ENCODE measurements around the gene NPY. TPM values are rescaled to one million over a fixed set of nuclear protein-coding genes. Genes with fewer than 3 reads are reported as not detected.

The NPY gene
- total and polyA plus RNA-seq, 4 donors: 0.47 TPM; not detected in 3

DNA sequence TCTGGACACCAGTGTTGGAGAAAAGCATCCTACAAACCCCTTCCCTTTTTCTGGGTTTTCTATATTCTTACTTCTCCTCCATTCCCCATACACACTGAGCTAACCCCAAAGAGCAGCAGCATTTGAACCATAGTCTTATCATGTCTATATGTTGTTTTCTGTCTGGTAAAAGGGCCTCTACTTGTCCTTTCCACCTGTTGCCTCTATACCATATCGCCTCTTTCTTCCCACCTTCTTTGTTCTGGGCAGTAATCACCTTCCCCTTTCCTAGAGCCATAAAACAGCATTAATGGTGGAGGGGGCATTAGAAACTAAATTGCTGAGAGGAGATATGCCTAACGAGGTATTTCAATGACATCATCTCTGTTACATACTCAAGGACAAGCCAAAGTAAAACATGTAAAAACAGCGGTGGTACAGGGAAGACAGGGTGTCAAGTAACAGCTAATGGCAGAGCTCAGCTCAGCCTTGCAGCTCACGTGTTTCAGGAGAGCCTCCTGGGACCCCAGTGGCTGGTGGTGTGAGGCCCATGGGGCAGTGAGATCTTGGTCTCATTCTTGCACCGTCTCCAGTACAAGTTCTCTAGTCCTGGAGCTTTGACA, 20.6 kb downstream of the NPY start:
- Histone ChIP-seq H3K36me3 (ENCODE audit: control insufficient read depth in 4 of 4, insufficient read depth in 3 of 4, low read depth in 1 of 4, low read length in 3 of 4) (no peaks in the 10 kb centered on the region), H3K4me3 (ENCODE audit: low read depth in 1 of 3, low read length in 3 of 3) (no peak overlapping the region), H3K4me1 (ENCODE audit: control insufficient read depth in 4 of 4, insufficient read depth in 4 of 4, low read length in 3 of 4) (no peaks in the 10 kb centered on the region), H3K9ac (ENCODE audit: low read depth in 1 of 2, low read length in 2 of 2) (no peak overlapping the region), H3K27me3 (ENCODE audit: control insufficient read depth in 4 of 4, insufficient read depth in 4 of 4, low read length in 3 of 4) (no peaks in the 10 kb centered on the region), H3K27ac (ENCODE audit: low read depth in 1 of 2, low read length in 2 of 2) (no peak overlapping the region), H3K9me3 (ENCODE audit: control insufficient read depth in 4 of 4, low read length in 3 of 4) (no peaks in the 10 kb centered on the region)
- DNase-seq (ENCODE audit: low spot score): no peak
- no peak for TF ChIP-seq FOXA1 (IDR thresholded peaks at IDR 0.05)
- TF ChIP-seq, protein P1, sequence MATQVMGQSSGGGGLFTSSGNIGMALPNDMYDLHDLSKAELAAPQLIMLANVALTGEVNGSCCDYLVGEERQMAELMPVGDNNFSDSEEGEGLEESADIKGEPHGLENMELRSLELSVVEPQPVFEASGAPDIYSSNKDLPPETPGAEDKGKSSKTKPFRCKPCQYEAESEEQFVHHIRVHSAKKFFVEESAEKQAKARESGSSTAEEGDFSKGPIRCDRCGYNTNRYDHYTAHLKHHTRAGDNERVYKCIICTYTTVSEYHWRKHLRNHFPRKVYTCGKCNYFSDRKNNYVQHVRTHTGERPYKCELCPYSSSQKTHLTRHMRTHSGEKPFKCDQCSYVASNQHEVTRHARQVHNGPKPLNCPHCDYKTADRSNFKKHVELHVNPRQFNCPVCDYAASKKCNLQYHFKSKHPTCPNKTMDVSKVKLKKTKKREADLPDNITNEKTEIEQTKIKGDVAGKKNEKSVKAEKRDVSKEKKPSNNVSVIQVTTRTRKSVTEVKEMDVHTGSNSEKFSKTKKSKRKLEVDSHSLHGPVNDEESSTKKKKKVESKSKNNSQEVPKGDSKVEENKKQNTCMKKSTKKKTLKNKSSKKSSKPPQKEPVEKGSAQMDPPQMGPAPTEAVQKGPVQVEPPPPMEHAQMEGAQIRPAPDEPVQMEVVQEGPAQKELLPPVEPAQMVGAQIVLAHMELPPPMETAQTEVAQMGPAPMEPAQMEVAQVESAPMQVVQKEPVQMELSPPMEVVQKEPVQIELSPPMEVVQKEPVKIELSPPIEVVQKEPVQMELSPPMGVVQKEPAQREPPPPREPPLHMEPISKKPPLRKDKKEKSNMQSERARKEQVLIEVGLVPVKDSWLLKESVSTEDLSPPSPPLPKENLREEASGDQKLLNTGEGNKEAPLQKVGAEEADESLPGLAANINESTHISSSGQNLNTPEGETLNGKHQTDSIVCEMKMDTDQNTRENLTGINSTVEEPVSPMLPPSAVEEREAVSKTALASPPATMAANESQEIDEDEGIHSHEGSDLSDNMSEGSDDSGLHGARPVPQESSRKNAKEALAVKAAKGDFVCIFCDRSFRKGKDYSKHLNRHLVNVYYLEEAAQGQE (IDR thresholded peaks at IDR 0.05): no peak
- TF ChIP-seq HNF4G (IDR thresholded peaks at IDR 0.05): no peak
- TF ChIP-seq RXRA (IDR thresholded peaks at IDR 0.05): no peak
- TF ChIP-seq, protein P2, sequence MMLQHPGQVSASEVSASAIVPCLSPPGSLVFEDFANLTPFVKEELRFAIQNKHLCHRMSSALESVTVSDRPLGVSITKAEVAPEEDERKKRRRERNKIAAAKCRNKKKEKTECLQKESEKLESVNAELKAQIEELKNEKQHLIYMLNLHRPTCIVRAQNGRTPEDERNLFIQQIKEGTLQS (IDR thresholded peaks at IDR 0.05): no peak
- TF ChIP-seq, protein P3, sequence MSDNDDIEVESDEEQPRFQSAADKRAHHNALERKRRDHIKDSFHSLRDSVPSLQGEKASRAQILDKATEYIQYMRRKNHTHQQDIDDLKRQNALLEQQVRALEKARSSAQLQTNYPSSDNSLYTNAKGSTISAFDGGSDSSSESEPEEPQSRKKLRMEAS (IDR thresholded peaks at IDR 0.05): no peak
- TF ChIP-seq TAF1 (conservative IDR thresholded peaks at IDR 0.05): no peak
- no peak for TF ChIP-seq NR2F2 (IDR thresholded peaks at IDR 0.05)
- TF ChIP-seq HNF4A (conservative IDR thresholded peaks at IDR 0.05): no peak
- no peak for TF ChIP-seq YY1 (IDR thresholded peaks at IDR 0.05)
- no peak for TF ChIP-seq GABPA (IDR thresholded peaks at IDR 0.05 in 1 of 2, conservative IDR thresholded peaks at IDR 0.05 in 1 of 2)
- no peak for TF ChIP-seq SP1 (IDR thresholded peaks at IDR 0.05)
- TF ChIP-seq RAD21 (IDR thresholded peaks at IDR 0.05): no peak
- TF ChIP-seq, protein P4, sequence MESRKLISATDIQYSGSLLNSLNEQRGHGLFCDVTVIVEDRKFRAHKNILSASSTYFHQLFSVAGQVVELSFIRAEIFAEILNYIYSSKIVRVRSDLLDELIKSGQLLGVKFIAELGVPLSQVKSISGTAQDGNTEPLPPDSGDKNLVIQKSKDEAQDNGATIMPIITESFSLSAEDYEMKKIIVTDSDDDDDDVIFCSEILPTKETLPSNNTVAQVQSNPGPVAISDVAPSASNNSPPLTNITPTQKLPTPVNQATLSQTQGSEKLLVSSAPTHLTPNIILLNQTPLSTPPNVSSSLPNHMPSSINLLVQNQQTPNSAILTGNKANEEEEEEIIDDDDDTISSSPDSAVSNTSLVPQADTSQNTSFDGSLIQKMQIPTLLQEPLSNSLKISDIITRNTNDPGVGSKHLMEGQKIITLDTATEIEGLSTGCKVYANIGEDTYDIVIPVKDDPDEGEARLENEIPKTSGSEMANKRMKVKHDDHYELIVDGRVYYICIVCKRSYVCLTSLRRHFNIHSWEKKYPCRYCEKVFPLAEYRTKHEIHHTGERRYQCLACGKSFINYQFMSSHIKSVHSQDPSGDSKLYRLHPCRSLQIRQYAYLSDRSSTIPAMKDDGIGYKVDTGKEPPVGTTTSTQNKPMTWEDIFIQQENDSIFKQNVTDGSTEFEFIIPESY (IDR thresholded peaks at IDR 0.05): no peak
- no peak for TF ChIP-seq FOXA2 (IDR thresholded peaks at IDR 0.05)
- TF ChIP-seq, protein P5, sequence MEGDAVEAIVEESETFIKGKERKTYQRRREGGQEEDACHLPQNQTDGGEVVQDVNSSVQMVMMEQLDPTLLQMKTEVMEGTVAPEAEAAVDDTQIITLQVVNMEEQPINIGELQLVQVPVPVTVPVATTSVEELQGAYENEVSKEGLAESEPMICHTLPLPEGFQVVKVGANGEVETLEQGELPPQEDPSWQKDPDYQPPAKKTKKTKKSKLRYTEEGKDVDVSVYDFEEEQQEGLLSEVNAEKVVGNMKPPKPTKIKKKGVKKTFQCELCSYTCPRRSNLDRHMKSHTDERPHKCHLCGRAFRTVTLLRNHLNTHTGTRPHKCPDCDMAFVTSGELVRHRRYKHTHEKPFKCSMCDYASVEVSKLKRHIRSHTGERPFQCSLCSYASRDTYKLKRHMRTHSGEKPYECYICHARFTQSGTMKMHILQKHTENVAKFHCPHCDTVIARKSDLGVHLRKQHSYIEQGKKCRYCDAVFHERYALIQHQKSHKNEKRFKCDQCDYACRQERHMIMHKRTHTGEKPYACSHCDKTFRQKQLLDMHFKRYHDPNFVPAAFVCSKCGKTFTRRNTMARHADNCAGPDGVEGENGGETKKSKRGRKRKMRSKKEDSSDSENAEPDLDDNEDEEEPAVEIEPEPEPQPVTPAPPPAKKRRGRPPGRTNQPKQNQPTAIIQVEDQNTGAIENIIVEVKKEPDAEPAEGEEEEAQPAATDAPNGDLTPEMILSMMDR (IDR thresholded peaks at IDR 0.05; ENCODE audit: low read depth, low read length, missing input control): no peak
- TF ChIP-seq JUND (IDR thresholded peaks at IDR 0.05): no peak
- no peak for TF ChIP-seq EGR1 (IDR thresholded peaks at IDR 0.05; ENCODE audit: low read depth in 2 of 2)
- WGBS: 75% methylated on average over 5 of the region's 5 CpGs

Measured in liver (tissue), 9 donors.